ENCODE measurements around the gene IDNK.
"Not testable (repeated sequence)": the region's sequence is repeated elsewhere in the genome, so short reads cannot be mapped to it uniquely, and the experiment has no call there.

Gene IDNK

GRCh38 chr9:83613298-83613697, 9.6 kb upstream of the IDNK start:
- not testable (repeated sequence) for H3K36me3 ChIP-seq (ENCODE audit: insufficient read depth, low read length); H3K9ac ChIP-seq (ENCODE audit: low read depth, low read length); H3K4me3 ChIP-seq (ENCODE audit: low read length); H3K4me1 ChIP-seq (ENCODE audit: control insufficient read depth, insufficient read depth, low read length); H3K27me3 ChIP-seq (ENCODE audit: control insufficient read depth, insufficient read depth, low read length); H3K9me3 ChIP-seq (replicated peaks; ENCODE audit: low read length); H3K4me2 ChIP-seq (ENCODE audit: low read length)

GRCh38 chr9:83617299-83617698, 5.6 kb upstream of the IDNK start:
- no peaks in the 10 kb centered on the region for H3K4me1 ChIP-seq (ENCODE audit: control insufficient read depth, insufficient read depth, low read length)
- no peak overlapping the region for H3K9ac ChIP-seq (ENCODE audit: low read depth, low read length)
- H3K4me3 ChIP-seq (ENCODE audit: low read length): no peak overlapping the region
- H3K36me3 ChIP-seq (ENCODE audit: insufficient read depth, low read length): no peaks in the 10 kb centered on the region
- H3K27me3 ChIP-seq (ENCODE audit: control insufficient read depth, insufficient read depth, low read length): no peaks in the 10 kb centered on the region
- no peaks in the 10 kb centered on the region for H3K9me3 ChIP-seq (replicated peaks; ENCODE audit: low read length)
- no peak overlapping the region for H3K4me2 ChIP-seq (ENCODE audit: low read length)

- Histone ChIP-seq H3K9me3 (replicated peaks; ENCODE audit: low read length) (no peaks in the 10 kb centered on the region), H3K9ac (ENCODE audit: low read depth, low read length) (no peak overlapping the region), H3K4me1 (ENCODE audit: control insufficient read depth, insufficient read depth, low read length) (peaks cover 5% of the 10 kb centered on the region), H3K27me3 (ENCODE audit: control insufficient read depth, insufficient read depth, low read length) (no peaks in the 10 kb centered on the region), H3K36me3 (ENCODE audit: insufficient read depth, low read length) (no peaks in the 10 kb centered on the region), H3K4me3 (ENCODE audit: low read length) (no peak overlapping the region), H3K4me2 (ENCODE audit: low read length) (peak overlapping the region; percentile 14)
Observed at GRCh38 chr9:83620841-83621636, 1.9 kb upstream of the IDNK start.

- Histone ChIP-seq H3K4me3 (ENCODE audit: low read length) (peak overlapping the region; percentile 84), H3K4me1 (ENCODE audit: control insufficient read depth, insufficient read depth, low read length) (peaks cover 5% of the 10 kb centered on the region), H3K4me2 (ENCODE audit: low read length) (peak overlapping the region; percentile 83), H3K27me3 (ENCODE audit: control insufficient read depth, insufficient read depth, low read length) (no peaks in the 10 kb centered on the region), H3K36me3 (ENCODE audit: insufficient read depth, low read length) (no peaks in the 10 kb centered on the region), H3K9ac (ENCODE audit: low read depth, low read length) (peak overlapping the region; percentile 92), H3K9me3 (replicated peaks; ENCODE audit: low read length) (no peaks in the 10 kb centered on the region)
Observed at GRCh38 chr9:83622433-83622938, 457 bp upstream of the IDNK start.

- no peaks in the 10 kb centered on the region for H3K9me3 ChIP-seq (replicated peaks; ENCODE audit: low read length)
Observed at GRCh38 chr9:83623679-83624076, 735 bp downstream of the IDNK start.

GRCh38 chr9:83625178-83625577, 2.2 kb downstream of the IDNK start:
- Histone ChIP-seq H3K9ac (ENCODE audit: low read depth, low read length) (no peak overlapping the region), H3K36me3 (ENCODE audit: insufficient read depth, low read length) (peaks cover 6% of the 10 kb centered on the region), H3K27me3 (ENCODE audit: control insufficient read depth, insufficient read depth, low read length) (no peaks in the 10 kb centered on the region), H3K4me2 (ENCODE audit: low read length) (no peak overlapping the region), H3K9me3 (replicated peaks; ENCODE audit: low read length) (no peaks in the 10 kb centered on the region), H3K4me3 (ENCODE audit: low read length) (no peak overlapping the region), H3K4me1 (ENCODE audit: control insufficient read depth, insufficient read depth, low read length) (peaks cover 5% of the 10 kb centered on the region)

More at GRCh38 chr9:83623679-83624076, 735 bp downstream of the IDNK start:
- Histone ChIP-seq H3K27me3 (ENCODE audit: control insufficient read depth, insufficient read depth, low read length) (no peaks in the 10 kb centered on the region), H3K9ac (ENCODE audit: low read depth, low read length) (peak overlapping the region; percentile 92), H3K4me1 (ENCODE audit: control insufficient read depth, insufficient read depth, low read length) (peaks cover 5% of the 10 kb centered on the region), H3K4me2 (ENCODE audit: low read length) (peak overlapping the region; percentile 83), H3K36me3 (ENCODE audit: insufficient read depth, low read length) (peaks cover 1% of the 10 kb centered on the region), H3K4me3 (ENCODE audit: low read length) (peak overlapping the region; percentile 84)

- no peak overlapping the region for H3K9ac ChIP-seq (ENCODE audit: low read depth, low read length)
- H3K9me3 ChIP-seq (replicated peaks; ENCODE audit: low read length): no peaks in the 10 kb centered on the region
- H3K4me3 ChIP-seq (ENCODE audit: low read length): no peak overlapping the region
- no peaks in the 10 kb centered on the region for H3K27me3 ChIP-seq (ENCODE audit: control insufficient read depth, insufficient read depth, low read length)
- peaks cover 6% of the 10 kb centered on the region for H3K36me3 ChIP-seq (ENCODE audit: insufficient read depth, low read length)
- H3K4me2 ChIP-seq (ENCODE audit: low read length): no peak overlapping the region
- peaks cover 5% of the 10 kb centered on the region for H3K4me1 ChIP-seq (ENCODE audit: control insufficient read depth, insufficient read depth, low read length)
Observed at GRCh38 chr9:83628540-83628939, 5.6 kb downstream of the IDNK start.

- no peak overlapping the region for H3K9ac ChIP-seq (ENCODE audit: low read depth, low read length)
- no peaks in the 10 kb centered on the region for H3K27me3 ChIP-seq (ENCODE audit: control insufficient read depth, insufficient read depth, low read length)
- H3K9me3 ChIP-seq (replicated peaks; ENCODE audit: low read length): no peaks in the 10 kb centered on the region
- no peaks in the 10 kb centered on the region for H3K4me1 ChIP-seq (ENCODE audit: control insufficient read depth, insufficient read depth, low read length)
- H3K4me3 ChIP-seq (ENCODE audit: low read length): no peak overlapping the region
- H3K4me2 ChIP-seq (ENCODE audit: low read length): no peak overlapping the region
- H3K36me3 ChIP-seq (ENCODE audit: insufficient read depth, low read length): peaks cover 6% of the 10 kb centered on the region
Observed at GRCh38 chr9:83629433-83630104, 6.6 kb downstream of the IDNK start.

GRCh38 chr9:83630938-83631457, 8.1 kb downstream of the IDNK start:
- Histone ChIP-seq H3K4me2 (ENCODE audit: low read length) (no peak overlapping the region), H3K9me3 (replicated peaks; ENCODE audit: low read length) (no peaks in the 10 kb centered on the region), H3K4me1 (ENCODE audit: control insufficient read depth, insufficient read depth, low read length) (no peaks in the 10 kb centered on the region), H3K9ac (ENCODE audit: low read depth, low read length) (no peak overlapping the region), H3K36me3 (ENCODE audit: insufficient read depth, low read length) (peaks cover 6% of the 10 kb centered on the region), H3K4me3 (ENCODE audit: low read length) (no peak overlapping the region), H3K27me3 (ENCODE audit: control insufficient read depth, insufficient read depth, low read length) (no peaks in the 10 kb centered on the region)

GRCh38 chr9:83633255-83633654, 10.3 kb downstream of the IDNK start:
- Histone ChIP-seq H3K4me3 (ENCODE audit: low read length) (no peak overlapping the region), H3K27me3 (ENCODE audit: control insufficient read depth, insufficient read depth, low read length) (no peaks in the 10 kb centered on the region), H3K4me2 (ENCODE audit: low read length) (no peak overlapping the region), H3K9ac (ENCODE audit: low read depth, low read length) (no peak overlapping the region), H3K9me3 (replicated peaks; ENCODE audit: low read length) (no peaks in the 10 kb centered on the region), H3K4me1 (ENCODE audit: control insufficient read depth, insufficient read depth, low read length) (no peaks in the 10 kb centered on the region), H3K36me3 (ENCODE audit: insufficient read depth, low read length) (peaks cover 6% of the 10 kb centered on the region)

GRCh38 chr9:83633676-83634075, 10.7 kb downstream of the IDNK start:
- H3K9me3 ChIP-seq (replicated peaks; ENCODE audit: low read length): no peaks in the 10 kb centered on the region

More at GRCh38 chr9:83633676-83634075, 10.7 kb downstream of the IDNK start:
- no peaks in the 10 kb centered on the region for H3K27me3 ChIP-seq (ENCODE audit: control insufficient read depth, insufficient read depth, low read length)
- H3K36me3 ChIP-seq (ENCODE audit: insufficient read depth, low read length): peaks cover 5% of the 10 kb centered on the region
- no peaks in the 10 kb centered on the region for H3K4me1 ChIP-seq (ENCODE audit: control insufficient read depth, insufficient read depth, low read length)
- H3K4me2 ChIP-seq (ENCODE audit: low read length): no peak overlapping the region
- no peak overlapping the region for H3K4me3 ChIP-seq (ENCODE audit: low read length)
- H3K9ac ChIP-seq (ENCODE audit: low read depth, low read length): no peak overlapping the region

Data from skeletal muscle satellite cell (primary cell).